Skin epidermis (tissue), 12 donors: ENCODE measurements around the gene SRGAP3.

Experiments used
- H3K27ac ChIP-seq, 21 experiments: fragments of 200-600 bp; sonication (generic) in 11 of 21; one replicate each; pipeline ENCODE4 v1.5.0; 2020; ENCODE audit warnings: mild to moderate bottlenecking in 3 of 21, inconsistent platforms in 2 of 21, moderate library complexity in 2 of 21
- H3K4me3 ChIP-seq, 7 experiments: fragments of 200-600 bp; sonication (generic) in 2 of 7; one replicate each; pipeline ENCODE4 v1.5.0; 2020; ENCODE audit warnings: inconsistent platforms in 2 of 7, mild to moderate bottlenecking in 2 of 7, moderate library complexity in 1 of 7

The SRGAP3 gene

DNA sequence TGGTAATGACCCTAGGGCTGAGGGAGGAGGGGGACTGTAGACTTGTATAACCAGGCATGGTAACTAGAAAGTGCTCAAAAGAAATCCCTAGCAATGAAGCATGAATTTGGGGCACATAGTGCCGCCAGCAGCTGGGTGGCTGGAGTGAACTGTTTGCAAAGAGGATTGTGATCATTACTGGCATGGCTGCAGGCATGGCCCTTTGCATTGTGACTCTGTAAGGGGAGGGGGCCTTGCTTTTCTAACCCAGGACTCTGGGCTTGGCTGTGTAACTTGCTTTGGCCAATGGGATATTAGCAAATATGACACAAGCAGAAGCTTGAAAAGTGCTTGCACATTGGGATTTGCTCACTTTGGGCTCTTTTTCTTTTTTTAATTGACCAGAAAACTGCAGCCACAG lies 173.7 kb downstream of the SRGAP3 start:
- H3K27ac ChIP-seq: no peak overlapping the region
- no peak overlapping the region for H3K4me3 ChIP-seq

DNA sequence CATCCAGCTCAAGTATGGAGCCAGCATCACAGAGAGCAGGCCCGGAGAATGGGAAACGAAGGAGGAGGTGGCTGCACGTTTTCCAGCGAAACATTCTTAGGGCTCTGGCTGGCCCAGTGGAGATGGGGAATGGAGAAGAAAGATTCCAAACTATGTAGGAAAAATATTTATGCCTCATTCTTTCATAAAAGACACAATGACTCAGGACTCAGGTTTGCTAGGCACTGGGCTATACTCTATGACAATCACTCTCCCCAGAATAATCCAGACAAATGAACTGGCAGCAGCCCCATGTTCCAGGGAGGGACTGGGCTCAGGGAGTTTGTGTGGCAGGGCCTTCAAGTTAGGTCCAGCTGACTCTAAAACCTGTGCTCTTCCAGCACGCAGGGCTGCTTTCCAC lies 175.4 kb downstream of the SRGAP3 start:
- Histone ChIP-seq H3K27ac (no peak overlapping the region), H3K4me3 (no peak overlapping the region)

DNA sequence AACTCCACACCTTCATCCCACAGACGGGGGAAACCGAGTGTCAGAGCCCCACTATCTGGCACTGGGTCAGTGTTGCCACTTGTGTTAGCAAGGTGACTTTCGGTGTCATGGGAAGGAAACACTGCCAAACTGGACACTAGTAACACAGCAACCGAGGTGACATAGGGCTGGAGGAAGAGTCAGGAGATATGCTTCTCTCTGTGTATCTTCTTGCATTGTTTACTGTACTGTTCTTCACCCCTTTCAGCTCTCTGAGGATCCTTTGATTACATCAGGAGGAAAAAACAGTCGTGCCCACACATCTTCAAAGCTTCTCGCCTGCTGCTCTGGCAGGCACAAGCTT lies 176.8 kb downstream of the SRGAP3 start:
- Histone ChIP-seq H3K4me3 (no peak overlapping the region), H3K27ac (no peak overlapping the region)

DNA sequence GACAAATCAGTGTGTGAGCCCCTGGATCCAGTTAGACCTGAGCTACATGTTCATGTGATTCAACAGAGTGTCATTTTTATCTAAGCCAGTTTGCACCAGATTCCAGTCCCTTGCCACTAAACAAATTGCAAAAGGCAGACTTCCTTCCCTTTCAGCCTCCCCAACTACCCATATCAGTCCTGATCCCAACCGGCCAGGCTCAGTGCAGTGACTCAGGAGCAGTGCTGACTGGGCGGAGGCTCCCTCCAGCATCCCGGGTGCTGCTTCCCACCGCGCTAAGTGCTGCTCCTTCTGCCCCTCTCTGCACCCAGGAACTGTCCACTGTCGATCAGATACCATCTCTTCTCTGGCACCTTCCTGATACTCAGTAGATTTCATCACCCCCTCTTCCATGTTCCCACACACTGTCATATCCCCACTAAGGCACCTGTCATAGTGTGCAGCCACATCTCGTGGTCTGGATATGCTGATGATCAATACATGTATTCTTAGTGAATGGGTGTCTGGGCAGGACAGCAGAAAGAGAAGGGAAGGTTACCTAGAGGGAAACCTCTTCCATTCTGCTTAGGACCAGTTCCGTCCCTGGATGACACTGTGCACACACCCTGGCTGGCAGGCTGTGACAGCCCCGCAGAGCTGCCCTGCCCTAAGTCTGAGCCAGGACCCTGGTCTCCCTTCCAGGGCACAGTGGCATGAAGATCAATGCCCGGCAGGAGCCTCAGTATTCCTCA lies 177.3 kb downstream of the SRGAP3 start:
- Histone ChIP-seq H3K4me3 (no peak overlapping the region), H3K27ac (no peak overlapping the region)

DNA sequence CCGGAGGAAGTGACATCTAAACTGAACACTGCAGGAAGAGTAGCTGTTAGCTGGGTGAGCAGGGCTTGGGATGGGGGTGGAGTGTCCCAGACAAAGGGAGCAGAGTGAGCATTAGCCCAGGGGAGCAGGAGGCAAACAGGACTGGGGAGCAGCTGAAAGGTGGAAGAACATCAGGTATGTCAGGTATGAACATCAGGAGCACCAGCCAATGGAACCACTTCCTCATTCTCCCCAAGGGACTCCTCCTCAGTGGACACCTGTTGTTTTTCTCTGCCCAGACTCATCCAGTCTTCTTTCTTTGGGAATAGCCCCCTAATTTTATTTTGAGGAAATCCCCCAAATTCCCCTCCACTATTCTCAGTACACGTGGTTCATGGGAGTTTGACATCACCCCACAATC lies 178.5 kb downstream of the SRGAP3 start:
- no peak overlapping the region for H3K4me3 ChIP-seq
- no peak overlapping the region for H3K27ac ChIP-seq

DNA sequence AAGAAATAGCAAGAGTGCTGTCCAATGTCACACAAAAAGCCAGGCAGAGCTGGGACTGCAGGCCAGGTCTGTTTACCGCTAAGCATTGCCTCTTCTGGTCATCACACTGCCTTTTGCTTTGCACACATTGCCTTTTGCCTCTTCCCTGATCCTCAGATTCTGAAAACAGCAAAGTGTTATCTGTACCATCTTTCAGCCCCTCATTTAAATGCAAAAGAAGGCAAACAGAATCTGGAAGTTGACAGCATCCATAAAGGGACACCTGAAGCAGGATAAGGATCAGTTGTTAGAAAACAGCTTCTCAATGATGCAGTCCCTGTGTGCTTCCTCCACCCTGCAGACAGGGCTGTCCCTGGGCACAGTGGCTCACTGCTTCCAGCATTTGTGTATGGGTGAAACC lies 179.5 kb downstream of the SRGAP3 start:
- no peak overlapping the region for H3K27ac ChIP-seq
- no peak overlapping the region for H3K4me3 ChIP-seq

DNA sequence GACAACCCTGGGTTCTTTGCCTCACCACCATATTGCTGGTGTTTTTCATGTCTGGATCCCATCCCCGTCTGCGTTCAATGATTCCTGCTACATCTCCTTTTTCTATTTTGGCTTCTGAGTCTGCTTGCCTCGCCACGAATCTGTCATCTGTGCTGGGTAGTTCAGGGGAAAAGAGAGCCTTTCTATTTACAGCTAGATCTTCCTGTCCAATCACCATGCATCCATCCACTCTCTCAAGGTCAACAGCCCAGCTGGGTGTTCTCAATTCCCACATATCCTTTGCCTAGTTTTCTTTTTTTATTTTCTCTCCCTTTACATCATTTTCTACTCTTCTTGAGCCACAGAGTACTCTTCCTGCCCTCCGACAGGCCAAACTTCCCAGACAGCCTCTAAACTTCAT lies 181.4 kb downstream of the SRGAP3 start:
- no peak overlapping the region for H3K27ac ChIP-seq
- no peak overlapping the region for H3K4me3 ChIP-seq

DNA sequence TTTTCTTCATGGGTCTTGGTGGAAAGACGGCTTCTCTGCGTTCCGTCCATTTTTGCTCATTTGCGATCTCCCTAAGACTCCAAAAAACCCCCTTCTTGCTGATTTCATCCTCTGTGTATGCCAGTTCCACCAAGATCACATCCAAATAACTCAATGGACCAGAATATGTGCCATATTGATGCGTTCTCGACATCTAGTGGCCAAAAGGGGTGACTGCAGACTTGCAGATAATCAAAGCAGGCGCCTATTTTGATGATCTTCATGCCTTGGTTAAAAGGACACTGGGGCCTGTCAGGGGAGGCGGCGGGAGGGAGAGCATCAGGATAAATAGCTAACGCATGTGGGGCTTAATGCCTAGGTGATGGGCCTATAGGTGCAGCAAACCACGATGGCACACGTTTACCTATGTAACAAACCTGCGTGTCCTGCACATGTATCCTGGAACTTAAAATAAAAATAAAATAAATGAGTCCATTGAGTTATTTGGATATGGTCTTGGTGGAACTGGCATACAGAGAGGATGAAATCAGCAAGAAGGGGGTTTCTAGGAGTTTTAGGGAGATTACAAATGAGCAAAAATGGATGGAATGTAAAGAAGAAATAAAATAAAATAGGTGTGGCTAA lies 182.0 kb downstream of the SRGAP3 start:
- Histone ChIP-seq H3K27ac (no peak overlapping the region), H3K4me3 (no peak overlapping the region)

DNA sequence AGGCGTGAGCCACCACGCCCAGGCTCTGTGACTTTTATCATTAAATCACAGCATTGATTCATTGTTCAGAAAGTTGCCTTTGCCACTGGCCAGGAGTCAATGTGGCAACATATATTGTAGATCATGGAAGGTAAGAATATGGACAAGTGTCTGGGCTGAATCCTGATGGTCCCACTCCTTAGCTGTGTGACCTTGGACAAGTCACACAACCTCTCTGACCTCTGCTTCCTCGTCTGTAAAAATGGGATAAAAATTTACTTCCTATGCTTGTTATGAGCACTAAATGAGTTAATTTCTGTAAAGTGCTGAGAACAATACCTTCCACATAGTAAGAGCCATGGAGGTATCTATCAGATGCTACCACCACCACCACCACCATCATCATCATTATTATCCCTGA lies 182.7 kb downstream of the SRGAP3 start:
- Histone ChIP-seq H3K4me3 (no peak overlapping the region), H3K27ac (no peak overlapping the region)

DNA sequence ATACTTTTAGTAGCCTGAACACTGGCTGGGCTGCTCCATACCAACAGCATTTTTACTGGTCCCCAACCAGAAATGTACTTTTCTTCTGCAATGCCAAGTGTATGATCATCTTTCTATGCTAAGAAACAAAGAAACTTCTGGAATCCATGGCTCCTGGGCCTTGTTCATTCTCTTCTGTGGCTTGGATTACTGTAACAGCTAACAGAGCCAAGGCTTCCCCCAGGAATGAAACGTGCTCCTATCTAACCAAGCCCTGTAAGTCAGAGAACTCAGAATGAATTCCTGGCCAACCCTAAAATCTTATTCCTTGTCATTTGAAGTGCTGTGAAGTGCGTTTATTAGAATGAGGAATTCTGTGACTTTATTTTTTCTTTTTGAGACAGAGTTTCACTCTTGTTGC lies 183.3 kb downstream of the SRGAP3 start:
- Histone ChIP-seq H3K4me3 (no peak overlapping the region), H3K27ac (no peak overlapping the region)

DNA sequence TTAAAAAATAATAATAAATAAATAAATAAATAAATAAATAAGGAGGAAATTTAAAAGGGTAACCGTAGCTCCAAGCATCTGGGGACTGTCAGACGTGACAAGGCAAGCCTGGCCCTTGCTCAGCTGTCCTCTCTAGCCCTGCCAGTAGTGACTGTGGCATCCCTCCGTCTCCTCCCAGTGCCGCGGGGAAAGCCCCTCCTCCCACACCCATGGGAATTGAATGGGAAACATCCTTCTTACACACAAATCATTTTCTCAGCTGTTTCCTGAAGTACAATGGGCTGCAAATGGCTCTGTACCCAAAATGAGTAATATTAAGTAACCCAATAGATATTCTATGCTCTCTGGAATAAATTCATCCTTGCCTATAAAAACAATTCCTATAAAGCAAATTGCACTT lies 184.6 kb downstream of the SRGAP3 start:
- no peak overlapping the region for H3K27ac ChIP-seq
- no peak overlapping the region for H3K4me3 ChIP-seq

DNA sequence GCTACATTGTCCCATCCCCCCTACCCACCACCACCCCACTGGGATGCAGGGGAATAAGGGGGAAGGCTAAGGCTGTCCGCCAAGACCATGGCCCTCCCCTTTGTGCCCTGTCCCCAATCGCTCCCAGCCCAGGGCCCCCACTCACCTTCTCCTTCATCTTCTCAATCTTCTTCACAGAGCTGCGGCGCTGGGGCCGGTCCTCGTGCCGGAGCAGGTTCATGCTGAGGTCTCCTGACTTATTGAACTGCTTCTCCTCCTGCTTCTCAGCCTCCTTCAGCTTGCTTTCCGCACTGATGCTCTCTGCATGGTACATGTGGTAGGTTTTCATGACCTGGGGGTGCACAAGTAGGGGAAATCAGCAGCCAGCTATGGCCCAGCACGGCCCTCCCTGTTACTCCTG lies 185.2 kb downstream of the SRGAP3 start:
- no peak overlapping the region for H3K4me3 ChIP-seq

DNA sequence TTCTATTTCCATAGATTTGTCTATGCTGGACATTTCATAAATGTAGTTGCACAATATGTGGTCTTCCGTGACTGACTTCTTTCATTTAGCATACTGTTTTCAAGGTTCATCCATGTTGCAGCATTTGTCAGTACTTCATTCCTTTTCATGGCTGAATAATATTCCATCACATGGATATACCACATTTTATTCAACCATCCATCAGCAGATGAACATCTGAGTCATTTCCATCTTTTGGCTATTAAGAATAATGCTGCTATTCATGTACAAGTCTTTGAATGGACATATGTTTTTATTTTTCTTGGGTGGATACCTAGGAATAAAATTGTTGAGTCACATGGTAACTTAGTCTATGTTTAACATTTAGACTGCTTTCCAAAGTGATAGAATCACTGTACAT lies 186.9 kb downstream of the SRGAP3 start:
- H3K4me3 ChIP-seq: no peak overlapping the region
- no peak overlapping the region for H3K27ac ChIP-seq

More for the DNA sequence above, 185.2 kb downstream of the SRGAP3 start:
- no peak overlapping the region for H3K27ac ChIP-seq

DNA sequence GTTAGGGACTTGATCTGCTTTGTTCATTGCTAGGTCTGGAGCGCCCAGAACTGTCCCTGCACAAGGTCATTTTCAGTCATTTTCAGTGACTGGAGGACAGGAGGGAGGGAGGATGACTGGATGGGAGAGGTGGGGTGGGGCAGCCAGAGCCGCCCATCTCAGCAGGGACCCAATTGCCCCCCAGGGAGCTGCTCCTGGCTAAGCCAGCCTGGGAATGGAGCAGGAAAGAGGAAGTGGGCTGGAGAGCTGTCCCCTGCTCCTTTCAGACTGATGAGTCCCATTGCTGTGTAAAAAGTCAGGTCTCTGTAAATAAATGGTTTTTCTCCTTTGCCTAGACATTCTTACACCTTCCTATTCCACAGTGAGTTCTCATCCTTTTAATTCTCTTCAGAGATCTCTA lies 187.8 kb downstream of the SRGAP3 start:
- Histone ChIP-seq H3K27ac (no peak overlapping the region), H3K4me3 (no peak overlapping the region)

DNA sequence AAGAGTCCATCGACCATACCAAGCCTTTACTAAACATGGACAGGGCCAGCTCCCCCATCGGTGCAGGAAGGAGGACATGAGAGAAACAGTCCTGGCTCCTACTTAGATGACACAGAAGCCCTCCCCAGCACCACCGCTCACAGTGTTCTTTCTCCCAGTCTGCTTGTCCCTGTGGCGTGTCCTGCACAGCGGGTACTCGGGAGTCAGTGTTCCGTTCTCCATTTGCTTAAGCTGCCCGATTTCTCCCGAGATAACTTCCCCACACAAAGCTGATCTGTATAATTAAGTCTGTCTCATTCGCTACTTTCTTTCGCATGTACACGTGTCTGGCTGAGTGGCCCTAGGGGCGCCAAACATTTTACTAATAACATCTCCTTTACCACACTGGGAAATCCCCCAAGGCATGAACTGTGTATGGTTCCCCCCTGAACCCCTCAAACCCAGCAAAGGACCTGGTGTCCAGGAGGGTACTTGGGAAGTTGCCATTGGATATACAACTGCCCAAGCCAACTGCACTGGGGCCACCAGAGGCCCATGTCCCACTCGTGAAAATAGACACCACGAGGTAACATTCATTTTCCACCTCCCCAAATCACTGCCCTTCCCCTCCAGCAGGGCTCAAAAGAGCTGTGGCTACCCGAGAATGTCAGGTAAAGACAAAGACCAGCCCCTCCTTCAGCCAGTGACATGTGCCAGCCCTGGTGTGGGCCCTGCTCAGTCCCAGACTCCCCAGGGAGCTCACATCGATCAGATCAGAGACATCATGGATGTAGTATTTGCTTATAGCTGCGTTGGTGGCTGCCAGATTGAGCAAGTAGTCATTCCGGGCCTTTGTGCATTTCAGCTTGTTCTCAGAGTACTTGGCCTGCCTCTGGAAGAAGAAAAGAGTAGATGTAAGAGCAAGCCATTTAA lies 189.7 kb downstream of the SRGAP3 start:
- Histone ChIP-seq H3K4me3 (no peak overlapping the region), H3K27ac (no peak overlapping the region)

DNA sequence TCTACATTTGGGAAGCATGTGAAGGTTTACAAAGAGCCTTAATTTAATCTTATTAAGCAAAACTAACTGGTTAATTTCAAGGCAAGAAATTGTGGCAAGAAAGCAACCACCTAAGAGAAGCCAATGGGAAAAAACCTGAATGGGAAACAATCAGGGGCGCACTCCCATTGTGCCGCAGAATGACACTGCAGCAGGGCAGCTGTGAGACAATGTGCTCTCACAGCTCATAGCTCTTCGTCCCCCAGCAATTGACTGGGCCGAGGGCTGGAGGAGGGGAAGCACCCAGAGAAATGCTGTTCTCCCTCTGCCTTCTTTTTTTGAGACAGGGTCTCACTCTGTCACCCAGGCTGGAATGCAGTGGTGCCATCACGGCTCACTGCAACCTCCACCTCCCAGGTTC lies 192.9 kb downstream of the SRGAP3 start:
- H3K27ac ChIP-seq: no peak overlapping the region
- H3K4me3 ChIP-seq: no peak overlapping the region

DNA sequence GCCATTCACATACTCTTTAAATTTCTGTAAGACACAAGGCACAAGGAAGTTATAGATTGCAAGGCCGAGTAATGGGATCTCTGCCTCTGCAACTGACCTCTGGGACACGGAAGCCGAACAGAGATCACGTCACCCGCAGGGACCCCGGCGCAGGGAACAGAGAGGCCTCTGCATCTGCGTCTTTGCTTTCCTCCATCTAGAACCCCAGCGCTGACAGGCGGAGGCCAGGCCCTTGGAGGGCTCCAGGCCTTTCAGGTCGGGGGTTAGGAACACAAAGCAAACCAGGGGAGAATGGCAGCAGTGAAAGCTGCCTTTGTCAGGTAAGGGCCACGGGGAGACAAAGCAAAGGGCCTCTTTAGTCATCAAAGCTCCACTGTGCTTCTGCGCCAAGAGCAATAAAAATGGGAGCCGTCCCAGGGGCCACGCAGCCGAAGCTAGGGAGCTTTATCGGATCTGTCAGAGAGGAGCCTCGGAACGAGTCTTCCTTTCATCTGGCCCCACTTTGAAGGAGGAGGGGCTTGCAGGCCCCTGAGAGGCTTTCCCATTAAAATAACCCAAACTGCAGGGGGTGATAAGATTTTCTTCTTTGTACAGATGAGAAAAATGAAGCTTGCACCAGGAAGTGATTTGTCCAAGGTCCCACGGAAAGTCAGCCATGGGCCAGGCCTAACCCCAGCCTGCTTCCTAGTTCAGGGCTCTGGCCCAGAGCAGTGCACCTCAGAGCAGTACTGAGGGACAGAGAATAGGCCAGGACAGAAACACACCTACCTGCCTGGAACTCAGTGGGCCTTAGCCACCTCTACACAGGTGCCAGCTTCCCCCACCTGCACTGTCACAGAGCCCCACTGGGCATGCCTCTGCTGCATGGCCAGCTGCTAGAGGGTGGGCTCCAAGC lies 201.7 kb downstream of the SRGAP3 start:
- Histone ChIP-seq H3K27ac (no peak overlapping the region), H3K4me3 (no peak overlapping the region)

DNA sequence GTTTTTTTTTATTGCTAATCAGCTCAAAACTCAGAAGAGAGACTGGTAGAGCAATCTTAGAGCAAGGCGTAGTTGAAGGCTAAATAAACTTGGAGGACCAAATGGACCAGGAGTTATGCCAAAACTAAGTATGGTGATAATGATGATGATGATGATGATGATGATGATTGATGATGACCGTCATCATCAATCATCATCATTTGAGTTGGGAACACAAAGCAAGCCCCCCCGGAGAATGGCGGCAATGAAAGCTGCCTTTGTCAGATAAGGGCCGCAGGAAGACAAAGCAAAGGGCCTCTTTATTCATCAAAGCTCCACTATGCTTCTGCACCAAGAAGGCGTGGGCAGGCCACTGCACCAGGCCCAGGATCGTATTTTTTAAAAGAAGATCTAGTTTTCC lies 204.1 kb downstream of the SRGAP3 start:
- Histone ChIP-seq H3K4me3 (no peak overlapping the region), H3K27ac (no peak overlapping the region)

DNA sequence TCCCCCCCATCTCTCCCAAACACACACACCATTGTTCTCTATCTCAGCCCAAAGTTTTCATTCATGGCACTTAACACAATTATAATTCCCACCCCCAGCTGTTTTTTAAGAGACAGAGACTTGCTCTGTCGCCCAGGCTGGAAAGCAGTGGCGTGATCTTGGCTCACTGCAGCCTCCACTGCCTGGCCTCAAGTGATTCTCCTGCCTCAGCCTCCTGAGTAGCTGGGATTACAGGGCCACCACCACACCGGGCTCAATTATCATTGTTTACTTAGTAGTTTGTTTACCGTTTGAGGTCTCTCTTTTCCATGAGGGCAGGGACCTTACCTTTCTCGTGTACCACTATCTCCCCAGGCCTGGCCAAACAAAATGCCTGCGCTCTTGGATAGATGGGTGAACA lies 206.4 kb downstream of the SRGAP3 start:
- H3K27ac ChIP-seq: no peak overlapping the region
- H3K4me3 ChIP-seq: no peak overlapping the region

DNA sequence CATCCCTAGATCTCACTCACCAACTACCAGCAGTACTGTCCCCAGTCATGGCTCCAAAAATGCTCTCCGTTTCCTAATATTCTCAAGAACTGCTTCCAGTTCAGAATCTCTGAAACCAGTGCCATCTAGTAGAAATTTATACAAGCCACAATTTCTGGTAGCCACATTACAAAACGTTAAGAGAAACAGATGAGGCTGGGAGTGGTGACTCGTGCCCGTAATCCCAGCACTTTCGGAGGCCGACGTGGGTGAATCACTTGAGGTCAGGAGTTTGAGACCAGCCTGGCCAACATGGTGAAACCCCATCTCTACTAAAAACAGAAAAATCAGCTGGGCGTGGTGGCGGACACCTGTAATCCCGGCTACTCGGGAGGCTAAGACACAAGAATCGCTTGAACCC lies 207.8 kb downstream of the SRGAP3 start:
- H3K4me3 ChIP-seq: no peak overlapping the region
- H3K27ac ChIP-seq: no peak overlapping the region
